PC-9 (cell line): ENCODE data around the gene FAM200B. TPM values are rescaled to one million over a fixed set of nuclear protein-coding genes. Genes with fewer than 3 reads are reported as not detected.

Source experiments
- BruUV-seq: library from RNA; stranded (reverse); fragments of 400-500 nt; replicated peaks from 2 replicates; lab custom pipeline; 2021; lab: Mats Ljungman, UMichigan
- CTCF ChIA-PET: fragments of 300-600 bp; sonication (Branson Sonifier 250); formaldehyde crosslinking; loops from one replicate; lab custom pipeline; 2022; ENCODE audit warnings: antibody characterized with exemption; lab: Charles Lee
- POLR2A ChIA-PET: fragments of 300-600 bp; sonication (Branson Sonifier 250); formaldehyde crosslinking; loops from one replicate; lab custom pipeline; 2022; ENCODE audit warnings: antibody characterized with exemption; ENCODE audit not compliant: unreplicated experiment; lab: Charles Lee
- DNase-seq, 2 experiments: peaks; one replicate each; pipeline versions ENCODE4 v3.0.0 to v3.0.0-alpha.2; 2015 to 2022; ENCODE audit warnings: mixed read lengths in 1 of 2
- H2AFZ ChIP-seq: fragments of 200-600 bp; sonication (generic); 2 replicates; pipeline ENCODE4 v1.8.1; 2017; ENCODE audit warnings: antibody characterized with exemption
- H3F3A ChIP-seq: fragments of 200-600 bp; sonication (generic); 2 replicates; pipeline ENCODE4 v1.8.1; 2017; ENCODE audit warnings: antibody characterized with exemption, mild to moderate bottlenecking, low read depth; ENCODE audit not compliant: insufficient read depth
- H3K27ac ChIP-seq: fragments of 200-600 bp; sonication (generic); 2 replicates; pipeline ENCODE4 v1.6.1; 2016; ENCODE audit warnings: mixed run types
- H3K27me3 ChIP-seq: fragments of 200-600 bp; sonication (generic); 2 replicates; pipeline ENCODE4 v1.6.1; 2016; ENCODE audit warnings: low read depth, mixed run types; ENCODE audit not compliant: insufficient read depth
- H3K36me3 ChIP-seq: fragments of 200-600 bp; sonication (generic); 2 replicates; pipeline ENCODE4 v1.6.1; 2016; ENCODE audit warnings: low read depth, mixed run types
- H3K4me1 ChIP-seq: fragments of 200-600 bp; sonication (generic); replicated peaks from 2 replicates; pipeline ENCODE4 v1.6.1; 2016; ENCODE audit warnings: mixed run types; ENCODE audit not compliant: insufficient read depth
- H3K4me2 ChIP-seq: fragments of 200-600 bp; sonication (generic); 2 replicates; pipeline ENCODE4 v1.6.1; 2017; ENCODE audit warnings: mixed run types
- H3K4me3 ChIP-seq: fragments of 200-600 bp; sonication (generic); 2 replicates; pipeline ENCODE4 v1.6.1; 2016; ENCODE audit warnings: mixed run types
- H3K79me2 ChIP-seq: fragments of 200-600 bp; sonication (generic); 2 replicates; pipeline ENCODE4 v1.6.1; 2017; ENCODE audit warnings: low read depth, mixed run types
- H3K9me2 ChIP-seq: fragments of 200-600 bp; sonication (generic); 2 replicates; pipeline ENCODE4 v1.8.1; 2017; ENCODE audit warnings: mild to moderate bottlenecking; ENCODE audit not compliant: insufficient read depth
- H3K9me3 ChIP-seq: fragments of 200-600 bp; sonication (generic); 2 replicates; pipeline ENCODE4 v1.8.1; 2016; ENCODE audit warnings: low read depth; ENCODE audit not compliant: insufficient read depth
- H4K20me1 ChIP-seq: fragments of 200-600 bp; sonication (generic); 2 replicates; pipeline ENCODE4 v1.8.1; 2017; ENCODE audit not compliant: insufficient read depth
- EZH2 ChIP-seq: fragments of 200-600 bp; sonication (generic); IDR thresholded peaks from 2 replicates; pipeline ENCODE4 v1.8.0; 2017; ENCODE audit warnings: antibody characterized with exemption, low read depth
- intact Hi-C: fragments of 100-400 bp; cut with micrococcal nuclease; formaldehyde crosslinking; loops from one replicate; pipeline ENCODE4 v1.10.0; 2022; ENCODE audit not compliant: unreplicated experiment
- total RNA-seq: library from RNA; stranded (reverse); gene quantifications from 2 replicates; pipeline ENCODE4 v1.2.3, GENCODE V29; 2021
- TF ChIP-seq, protein P1 (sequence below): fragments of 200-600 bp; sonication (generic); conservative IDR thresholded peaks from 2 replicates; pipeline ENCODE4 v1.6.1; 2017; ENCODE audit warnings: mixed run types, antibody characterized with exemption, mild to moderate bottlenecking, moderate library complexity

FAM200B gene
- total RNA-seq, 1 experiment from 2014 or later, result 32.4 TPM

GRCh38 chr4:15696866-15697265, 15.2 kb downstream of the FAM200B start:
- no peaks in the 10 kb centered on the region for H3K36me3 ChIP-seq
- H3F3A ChIP-seq, result peaks cover 22% of the 10 kb centered on the region
- H3K27me3 ChIP-seq, result no peaks in the 10 kb centered on the region
- peaks cover 24% of the 10 kb centered on the region for H3K4me1 ChIP-seq
- no peaks in the 10 kb centered on the region for H3K79me2 ChIP-seq
- H3K27ac ChIP-seq, result no peak overlapping the region
- no peaks in the 10 kb centered on the region for H4K20me1 ChIP-seq
- no peak overlapping the region for H3K4me3 ChIP-seq
- ChIA-PET POLR2A (no interaction called here), CTCF (no interaction called here)
- no peak for TF ChIP-seq EZH2
- TF ChIP-seq, protein P1, sequence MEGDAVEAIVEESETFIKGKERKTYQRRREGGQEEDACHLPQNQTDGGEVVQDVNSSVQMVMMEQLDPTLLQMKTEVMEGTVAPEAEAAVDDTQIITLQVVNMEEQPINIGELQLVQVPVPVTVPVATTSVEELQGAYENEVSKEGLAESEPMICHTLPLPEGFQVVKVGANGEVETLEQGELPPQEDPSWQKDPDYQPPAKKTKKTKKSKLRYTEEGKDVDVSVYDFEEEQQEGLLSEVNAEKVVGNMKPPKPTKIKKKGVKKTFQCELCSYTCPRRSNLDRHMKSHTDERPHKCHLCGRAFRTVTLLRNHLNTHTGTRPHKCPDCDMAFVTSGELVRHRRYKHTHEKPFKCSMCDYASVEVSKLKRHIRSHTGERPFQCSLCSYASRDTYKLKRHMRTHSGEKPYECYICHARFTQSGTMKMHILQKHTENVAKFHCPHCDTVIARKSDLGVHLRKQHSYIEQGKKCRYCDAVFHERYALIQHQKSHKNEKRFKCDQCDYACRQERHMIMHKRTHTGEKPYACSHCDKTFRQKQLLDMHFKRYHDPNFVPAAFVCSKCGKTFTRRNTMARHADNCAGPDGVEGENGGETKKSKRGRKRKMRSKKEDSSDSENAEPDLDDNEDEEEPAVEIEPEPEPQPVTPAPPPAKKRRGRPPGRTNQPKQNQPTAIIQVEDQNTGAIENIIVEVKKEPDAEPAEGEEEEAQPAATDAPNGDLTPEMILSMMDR, result no peak
- no peak overlapping the region for H3K4me2 ChIP-seq
- intact Hi-C loops, result no loop called here
- no peak overlapping the region for H2AFZ ChIP-seq
- no TSS peak for BruUV-seq
- no peaks in the 10 kb centered on the region for H3K9me2 ChIP-seq
- no peaks in the 10 kb centered on the region; the same call in 1 of the 2 replicates for H3K9me3 ChIP-seq
- DNase-seq, result no peak

- CTCF ChIA-PET, result no interaction called here
- TF ChIP-seq EZH2, result no peak
- TF ChIP-seq, protein P1, result no peak
- POLR2A ChIA-PET, result no interaction called here
- Histone ChIP-seq H3K4me3 (no peak within 1 kb of the TSS), H3K27ac (no peak within 1 kb of the TSS), H3K36me3 (no peaks in the 10 kb centered on the region), H3F3A (no peaks in the 10 kb centered on the region), H3K79me2 (no peaks in the 10 kb centered on the region), H3K4me2 (no peak within 1 kb of the TSS), H4K20me1 (no peaks in the 10 kb centered on the region), H3K9me3 (no peaks in the 10 kb centered on the region), H2AFZ (no peak within 1 kb of the TSS), H3K4me1 (no peaks in the 10 kb centered on the region), H3K9me2 (no peaks in the 10 kb centered on the region), H3K27me3 (no peaks in the 10 kb centered on the region)
- DNase-seq, result no peak
- BruUV-seq, result no TSS peak
- intact Hi-C loops, result no loop called here
Measured at GRCh38 chr4:15702941-15703403, 21.3 kb downstream of the FAM200B start, which contains the start of gene BST1. BST1 (plus strand) TSS chr4:15703065; CDS start chr4:15703145, 80 bp downstream.

DNA sequence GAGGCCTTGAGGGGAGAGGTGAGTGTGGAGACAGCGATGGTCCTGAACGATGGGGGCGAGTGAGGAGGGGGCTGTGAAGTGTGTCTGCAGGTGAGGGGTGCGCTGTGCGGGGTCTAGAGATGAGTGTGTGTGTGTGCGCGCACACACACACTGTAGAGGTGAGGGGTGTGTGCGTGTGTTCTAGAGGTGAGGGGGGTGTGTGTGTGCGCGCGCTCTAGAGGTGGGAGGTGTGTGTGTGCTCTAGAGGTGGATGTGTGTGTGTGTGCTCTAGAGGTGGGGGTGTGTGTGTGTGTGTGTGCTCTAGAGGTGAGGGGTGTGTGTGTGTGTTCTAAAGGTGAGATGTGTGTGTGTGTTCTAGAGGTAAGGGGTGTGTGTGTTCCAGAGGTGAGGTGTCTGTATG, 21.8 kb downstream of the FAM200B start:
- H3F3A ChIP-seq, result no peaks in the 10 kb centered on the region
- no peaks in the 10 kb centered on the region for H4K20me1 ChIP-seq
- no peak overlapping the region for H3K27ac ChIP-seq
- intact Hi-C loops, result no loop called here
- no peaks in the 10 kb centered on the region for H3K9me3 ChIP-seq
- no peaks in the 10 kb centered on the region for H3K36me3 ChIP-seq
- H3K4me1 ChIP-seq, result no peaks in the 10 kb centered on the region
- no peak overlapping the region for H3K4me2 ChIP-seq
- no peaks in the 10 kb centered on the region for H3K27me3 ChIP-seq
- CTCF ChIA-PET, result no interaction called here
- no peak overlapping the region for H3K4me3 ChIP-seq
- POLR2A ChIA-PET, result no interaction called here
- DNase-seq, result no peak
- no peak overlapping the region for H2AFZ ChIP-seq
- no TSS peak for BruUV-seq
- H3K79me2 ChIP-seq, result no peaks in the 10 kb centered on the region
- no peak for TF ChIP-seq EZH2
- TF ChIP-seq, protein P1, result no peak
- no peaks in the 10 kb centered on the region for H3K9me2 ChIP-seq
